ENCODE measurements around the gene MACROH2A1.

The MACROH2A1 gene

GRCh38 chr5:135440916-135441315, 41.9 kb upstream of the MACROH2A1 start:
- no peak for ATAC-seq
- TF ChIP-seq RARB (CRISPR knock-in tag; IDR thresholded peaks at IDR 0.05): no peak
- no peak for TF ChIP-seq ZFP3 (CRISPR knock-in tag; IDR thresholded peaks at IDR 0.05)
- no peak for TF ChIP-seq ZNF565 (CRISPR knock-in tag; conservative IDR thresholded peaks at IDR 0.05; ENCODE audit: low read depth)
- no peak for TF ChIP-seq SNAI2 (CRISPR knock-in tag; IDR thresholded peaks at IDR 0.05)
- TF ChIP-seq, protein P1, sequence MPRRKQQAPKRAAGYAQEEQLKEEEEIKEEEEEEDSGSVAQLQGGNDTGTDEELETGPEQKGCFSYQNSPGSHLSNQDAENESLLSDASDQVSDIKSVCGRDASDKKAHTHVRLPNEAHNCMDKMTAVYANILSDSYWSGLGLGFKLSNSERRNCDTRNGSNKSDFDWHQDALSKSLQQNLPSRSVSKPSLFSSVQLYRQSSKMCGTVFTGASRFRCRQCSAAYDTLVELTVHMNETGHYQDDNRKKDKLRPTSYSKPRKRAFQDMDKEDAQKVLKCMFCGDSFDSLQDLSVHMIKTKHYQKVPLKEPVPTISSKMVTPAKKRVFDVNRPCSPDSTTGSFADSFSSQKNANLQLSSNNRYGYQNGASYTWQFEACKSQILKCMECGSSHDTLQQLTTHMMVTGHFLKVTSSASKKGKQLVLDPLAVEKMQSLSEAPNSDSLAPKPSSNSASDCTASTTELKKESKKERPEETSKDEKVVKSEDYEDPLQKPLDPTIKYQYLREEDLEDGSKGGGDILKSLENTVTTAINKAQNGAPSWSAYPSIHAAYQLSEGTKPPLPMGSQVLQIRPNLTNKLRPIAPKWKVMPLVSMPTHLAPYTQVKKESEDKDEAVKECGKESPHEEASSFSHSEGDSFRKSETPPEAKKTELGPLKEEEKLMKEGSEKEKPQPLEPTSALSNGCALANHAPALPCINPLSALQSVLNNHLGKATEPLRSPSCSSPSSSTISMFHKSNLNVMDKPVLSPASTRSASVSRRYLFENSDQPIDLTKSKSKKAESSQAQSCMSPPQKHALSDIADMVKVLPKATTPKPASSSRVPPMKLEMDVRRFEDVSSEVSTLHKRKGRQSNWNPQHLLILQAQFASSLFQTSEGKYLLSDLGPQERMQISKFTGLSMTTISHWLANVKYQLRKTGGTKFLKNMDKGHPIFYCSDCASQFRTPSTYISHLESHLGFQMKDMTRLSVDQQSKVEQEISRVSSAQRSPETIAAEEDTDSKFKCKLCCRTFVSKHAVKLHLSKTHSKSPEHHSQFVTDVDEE (CRISPR knock-in tag; IDR thresholded peaks at IDR 0.05): no peak
- no peak for TF ChIP-seq ZNF8 (CRISPR knock-in tag; IDR thresholded peaks at IDR 0.05)
- no peak for TF ChIP-seq TCF4 (CRISPR knock-in tag; IDR thresholded peaks at IDR 0.05; ENCODE audit: borderline replicate concordance)
- no peak for TF ChIP-seq OSR1 (CRISPR knock-in tag; IDR thresholded peaks at IDR 0.05)
- no peak for TF ChIP-seq ARNTL (CRISPR knock-in tag; IDR thresholded peaks at IDR 0.05; ENCODE audit: borderline replicate concordance, low read depth)

DNA sequence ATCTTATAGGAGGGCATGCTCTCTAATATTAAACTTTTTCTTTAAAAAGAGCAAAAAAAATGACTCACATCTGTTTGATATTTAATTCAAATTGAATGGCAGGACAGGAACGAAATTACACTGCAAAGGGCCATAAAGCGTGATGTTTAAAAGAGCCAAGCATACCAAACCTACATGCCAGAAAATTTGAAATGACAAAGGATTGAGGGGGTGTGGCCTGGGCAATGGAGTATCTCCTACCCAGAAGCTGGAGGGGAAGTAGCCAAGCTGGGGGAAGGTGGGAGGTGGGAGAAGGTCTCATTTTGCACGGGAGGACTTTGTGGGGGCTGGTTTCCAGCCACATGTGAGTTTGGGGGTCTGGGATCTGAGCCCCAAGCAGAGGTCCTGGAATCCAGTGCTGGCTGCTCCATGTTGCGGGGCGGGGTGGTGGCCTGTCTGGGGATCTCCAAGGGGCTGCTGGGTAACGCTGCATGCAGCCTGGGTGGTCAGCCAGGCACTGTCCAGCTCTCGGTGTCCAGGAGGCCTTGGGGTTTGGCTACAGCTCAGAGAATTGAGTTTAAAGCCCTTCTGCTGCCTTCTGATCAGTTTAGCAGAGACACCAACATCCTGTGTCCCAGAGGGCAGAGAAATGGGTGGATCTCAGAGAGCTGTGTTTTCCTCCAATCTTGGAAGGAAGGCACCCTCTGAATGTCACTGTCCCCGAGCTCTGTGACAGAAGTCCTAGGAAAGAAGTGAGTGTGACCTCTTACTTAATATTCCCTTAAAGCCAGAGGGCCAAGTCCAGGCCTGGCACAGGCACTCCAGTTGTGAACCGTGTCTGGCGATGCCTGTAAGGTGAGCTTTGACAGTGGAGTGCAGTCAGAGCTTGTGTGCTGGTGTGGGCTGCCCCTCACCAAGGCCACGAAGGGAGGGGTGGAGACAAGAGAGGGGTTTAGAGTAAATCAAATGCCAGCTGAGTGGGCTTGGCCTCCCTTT, 40.5 kb upstream of the MACROH2A1 start:
- TF ChIP-seq ZFP30 (CRISPR knock-in tag; IDR thresholded peaks at IDR 0.05): no peak
- TF ChIP-seq RARB (CRISPR knock-in tag; IDR thresholded peaks at IDR 0.05): no peak
- no peak for TF ChIP-seq ARNTL (CRISPR knock-in tag; IDR thresholded peaks at IDR 0.05; ENCODE audit: borderline replicate concordance, low read depth)
- no peak for TF ChIP-seq ZNF8 (CRISPR knock-in tag; IDR thresholded peaks at IDR 0.05)
- no peak for TF ChIP-seq ZC3H10 (CRISPR knock-in tag; IDR thresholded peaks at IDR 0.05)
- TF ChIP-seq ISL1 (CRISPR knock-in tag; IDR thresholded peaks at IDR 0.05): no peak
- no peak for TF ChIP-seq SNAI2 (CRISPR knock-in tag; IDR thresholded peaks at IDR 0.05)
- ATAC-seq: no peak

- TF ChIP-seq PATZ1 (CRISPR knock-in tag; IDR thresholded peaks at IDR 0.05; ENCODE audit: borderline replicate concordance): no peak
- no peak for TF ChIP-seq OSR1 (CRISPR knock-in tag; IDR thresholded peaks at IDR 0.05)
- TF ChIP-seq ESRRG (CRISPR knock-in tag; IDR thresholded peaks at IDR 0.05): no peak
- no peak for TF ChIP-seq SNAI2 (CRISPR knock-in tag; IDR thresholded peaks at IDR 0.05)
- TF ChIP-seq CREB5 (CRISPR knock-in tag; IDR thresholded peaks at IDR 0.05; ENCODE audit: low read depth): no peak
- TF ChIP-seq ZNF8 (CRISPR knock-in tag; IDR thresholded peaks at IDR 0.05): no peak
- TF ChIP-seq, protein P1 (CRISPR knock-in tag; IDR thresholded peaks at IDR 0.05): no peak
- TF ChIP-seq POU6F1 (CRISPR knock-in tag; IDR thresholded peaks at IDR 0.05; ENCODE audit: borderline replicate concordance, low read depth): no peak
- TF ChIP-seq ISL1 (CRISPR knock-in tag; IDR thresholded peaks at IDR 0.05): no peak
- no peak for TF ChIP-seq TCF4 (CRISPR knock-in tag; IDR thresholded peaks at IDR 0.05; ENCODE audit: borderline replicate concordance)
- TF ChIP-seq ZNF565 (CRISPR knock-in tag; conservative IDR thresholded peaks at IDR 0.05; ENCODE audit: low read depth): no peak
- no peak for TF ChIP-seq ARNTL (CRISPR knock-in tag; IDR thresholded peaks at IDR 0.05; ENCODE audit: borderline replicate concordance, low read depth)
- no peak for TF ChIP-seq ZNF70 (CRISPR knock-in tag; IDR thresholded peaks at IDR 0.05)
- ATAC-seq: no peak
These were observed 39.7 kb upstream of the MACROH2A1 start for GRCh38 chr5:135438636-135439221.

Data from SK-N-SH treated with all-trans-retinoic acid at 6 μM for 48 hours (cell line).